Calu3 (cell line): ENCODE measurements around the gene STAP1. TPM values are rescaled to one million over a fixed set of nuclear protein-coding genes. Genes with fewer than 3 reads are reported as not detected.

ENCODE experiments used
- BruUV-seq: library from RNA; stranded (reverse); fragments of 400-500 nt; replicated peaks from 2 replicates; lab custom pipeline; 2021; lab: Mats Ljungman, UMichigan
- CTCF ChIA-PET: fragments of 300-600 bp; sonication (Branson Sonifier 250); formaldehyde crosslinking; loops from one replicate; lab custom pipeline; 2022; ENCODE audit warnings: antibody characterized with exemption; lab: Charles Lee
- DNase-seq: peaks from one replicate; pipeline ENCODE4 v3.0.0; 2022
- H3K27ac Mint-ChIP-seq: one replicate; pipeline ENCODE4 v1.8.0; 2022; ENCODE audit warnings: mixed read lengths; ENCODE audit not compliant: unreplicated experiment
- H3K27me3 Mint-ChIP-seq: one replicate; pipeline ENCODE4 v1.8.0; 2022; ENCODE audit warnings: mixed read lengths; ENCODE audit not compliant: unreplicated experiment
- H3K36me3 Mint-ChIP-seq: one replicate; pipeline ENCODE4 v1.8.0; 2022; ENCODE audit warnings: mild to moderate bottlenecking, moderate library complexity, mixed read lengths; ENCODE audit not compliant: insufficient read depth, unreplicated experiment
- H3K4me1 Mint-ChIP-seq: one replicate; pipeline ENCODE4 v1.8.0; 2022; ENCODE audit warnings: mild to moderate bottlenecking, low read depth, mixed read lengths; ENCODE audit not compliant: unreplicated experiment
- H3K4me3 Mint-ChIP-seq: one replicate; pipeline ENCODE4 v1.8.0; 2022; ENCODE audit warnings: mild to moderate bottlenecking, low read depth, moderate library complexity, mixed read lengths; ENCODE audit not compliant: unreplicated experiment
- H3K9me3 Mint-ChIP-seq: one replicate; pipeline ENCODE4 v1.8.0; 2022; ENCODE audit warnings: low read depth, mixed read lengths; ENCODE audit not compliant: unreplicated experiment
- intact Hi-C: fragments of 100-400 bp; cut with micrococcal nuclease; formaldehyde crosslinking; loops from one replicate; pipeline ENCODE4 v1.10.0; 2022; ENCODE audit not compliant: unreplicated experiment
- total RNA-seq: library from RNA; stranded (reverse); gene quantifications from 2 replicates; pipeline ENCODE4 v1.2.3, GENCODE V29; 2022
- TF ChIP-seq, protein P1 (sequence below): fragments of 200-600 bp; IDR thresholded peaks from one replicate; pipeline ENCODE4 v1.8.0; 2022; ENCODE audit warnings: antibody characterized with exemption; ENCODE audit not compliant: unreplicated experiment

The STAP1 gene
- total RNA-seq, 1 experiment from 2014 or later, result not detected

DNA sequence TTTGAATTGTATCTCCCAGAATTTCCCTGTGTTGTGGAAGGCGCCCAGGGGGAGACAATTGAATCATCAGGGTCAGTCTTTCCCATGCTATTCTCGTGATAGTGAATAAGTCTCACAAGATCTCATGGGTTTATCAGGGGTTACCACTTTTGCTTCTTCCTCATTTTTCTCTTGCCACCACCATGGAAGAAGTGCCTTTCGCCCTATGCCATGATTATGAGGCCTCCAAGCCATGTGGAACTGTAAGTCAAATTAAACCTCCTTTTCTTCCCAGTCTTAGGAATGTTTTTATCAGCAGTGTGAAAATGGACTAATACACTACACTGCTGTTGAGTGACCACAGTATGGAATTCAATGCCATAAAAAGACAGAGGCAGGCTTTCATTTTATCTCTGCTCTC, 25.4 kb upstream of the STAP1 start:
- CTCF ChIA-PET, result no interaction called here
- BruUV-seq, result no TSS peak
- H3K27me3 Mint-ChIP-seq, result no peaks in the 10 kb centered on the region
- no peak overlapping the region for H3K27ac Mint-ChIP-seq
- H3K4me3 Mint-ChIP-seq, result no peak overlapping the region
- DNase-seq, result no peak
- H3K9me3 Mint-ChIP-seq, result no peaks in the 10 kb centered on the region
- H3K36me3 Mint-ChIP-seq, result peaks cover 27% of the 10 kb centered on the region
- TF ChIP-seq, protein P1, sequence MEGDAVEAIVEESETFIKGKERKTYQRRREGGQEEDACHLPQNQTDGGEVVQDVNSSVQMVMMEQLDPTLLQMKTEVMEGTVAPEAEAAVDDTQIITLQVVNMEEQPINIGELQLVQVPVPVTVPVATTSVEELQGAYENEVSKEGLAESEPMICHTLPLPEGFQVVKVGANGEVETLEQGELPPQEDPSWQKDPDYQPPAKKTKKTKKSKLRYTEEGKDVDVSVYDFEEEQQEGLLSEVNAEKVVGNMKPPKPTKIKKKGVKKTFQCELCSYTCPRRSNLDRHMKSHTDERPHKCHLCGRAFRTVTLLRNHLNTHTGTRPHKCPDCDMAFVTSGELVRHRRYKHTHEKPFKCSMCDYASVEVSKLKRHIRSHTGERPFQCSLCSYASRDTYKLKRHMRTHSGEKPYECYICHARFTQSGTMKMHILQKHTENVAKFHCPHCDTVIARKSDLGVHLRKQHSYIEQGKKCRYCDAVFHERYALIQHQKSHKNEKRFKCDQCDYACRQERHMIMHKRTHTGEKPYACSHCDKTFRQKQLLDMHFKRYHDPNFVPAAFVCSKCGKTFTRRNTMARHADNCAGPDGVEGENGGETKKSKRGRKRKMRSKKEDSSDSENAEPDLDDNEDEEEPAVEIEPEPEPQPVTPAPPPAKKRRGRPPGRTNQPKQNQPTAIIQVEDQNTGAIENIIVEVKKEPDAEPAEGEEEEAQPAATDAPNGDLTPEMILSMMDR, result no peak
- no peaks in the 10 kb centered on the region for H3K4me1 Mint-ChIP-seq
- intact Hi-C loops, result no loop called here

DNA sequence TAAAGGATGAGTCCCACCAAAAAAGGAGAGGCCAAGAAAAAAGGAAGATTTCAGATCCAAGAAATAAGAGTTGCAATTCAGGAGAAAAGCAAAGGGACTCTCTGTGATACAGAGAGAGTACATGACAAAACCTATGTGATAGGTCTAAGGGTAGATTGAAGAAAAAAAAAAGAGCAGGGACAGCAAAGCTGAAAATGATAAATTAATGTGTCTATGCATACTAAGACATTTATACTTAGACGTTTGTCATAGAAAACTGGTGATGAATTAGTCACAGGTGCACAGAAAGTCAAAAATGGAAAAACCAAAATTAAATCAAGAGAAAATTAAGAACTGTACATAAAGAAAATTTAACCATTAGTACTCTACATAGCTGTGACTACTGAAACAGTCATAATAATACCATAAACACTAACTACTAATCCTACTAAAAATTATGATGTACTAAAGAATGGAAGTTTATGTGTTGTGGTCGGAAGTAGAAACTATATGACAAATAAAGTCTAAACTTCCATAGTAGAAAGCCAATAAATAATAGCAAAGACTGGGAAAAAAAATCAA, 23.2 kb upstream of the STAP1 start:
- no peaks in the 10 kb centered on the region for H3K9me3 Mint-ChIP-seq
- peaks cover 24% of the 10 kb centered on the region for H3K36me3 Mint-ChIP-seq
- TF ChIP-seq, protein P1, result no peak
- intact Hi-C loops, result no loop called here
- no peaks in the 10 kb centered on the region for H3K4me1 Mint-ChIP-seq
- no peak overlapping the region for H3K4me3 Mint-ChIP-seq
- H3K27me3 Mint-ChIP-seq, result no peaks in the 10 kb centered on the region
- no TSS peak for BruUV-seq
- DNase-seq, result no peak
- CTCF ChIA-PET, result no interaction called here
- no peak overlapping the region for H3K27ac Mint-ChIP-seq

DNA sequence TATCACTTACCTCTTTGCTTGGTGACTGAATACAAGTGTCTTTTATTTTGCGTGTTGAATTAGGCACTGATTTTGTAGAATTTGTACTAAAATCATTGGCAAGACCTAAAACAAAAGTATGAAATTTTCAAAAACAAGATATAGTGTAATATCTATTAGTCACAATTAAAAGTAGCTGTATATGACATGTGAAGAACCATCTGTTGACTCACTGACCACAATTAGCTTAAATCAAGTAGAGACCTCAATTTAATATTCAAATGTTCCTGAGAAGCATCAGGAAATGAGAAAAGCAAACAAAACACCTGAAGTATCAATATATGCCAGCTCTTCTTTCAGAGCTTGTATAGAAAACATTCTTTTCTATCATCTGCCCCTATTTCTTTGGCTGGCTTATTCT, 18.7 kb upstream of the STAP1 start:
- TF ChIP-seq, protein P1, result no peak
- Mint-ChIP-seq H3K4me3 (no peak overlapping the region), H3K36me3 (peaks cover 25% of the 10 kb centered on the region), H3K9me3 (no peaks in the 10 kb centered on the region), H3K27me3 (no peaks in the 10 kb centered on the region), H3K4me1 (peaks cover 7% of the 10 kb centered on the region), H3K27ac (no peak overlapping the region)
- intact Hi-C loops, result no loop called here
- CTCF ChIA-PET, result no interaction called here
- DNase-seq, result no peak
- BruUV-seq, result no TSS peak

- Mint-ChIP-seq H3K36me3 (peaks cover 22% of the 10 kb centered on the region), H3K9me3 (no peaks in the 10 kb centered on the region), H3K27me3 (no peaks in the 10 kb centered on the region), H3K4me3 (no peak overlapping the region), H3K4me1 (peaks cover 7% of the 10 kb centered on the region), H3K27ac (no peak overlapping the region)
- intact Hi-C loops, result no loop called here
- TF ChIP-seq, protein P1, result no peak
- CTCF ChIA-PET, result no interaction called here
- BruUV-seq, result no TSS peak
- no peak for DNase-seq
Observed at GRCh38 chr4:67542076-67542475, 16.5 kb upstream of the STAP1 start.
